ENCODE data around the gene COX8A. TPM values are rescaled to one million over a fixed set of nuclear protein-coding genes. Genes with fewer than 3 reads are reported as not detected.

Gene COX8A
- total RNA-seq, 1 donor from 2014 or later = 265 TPM

GRCh38 chr11:64025205-64025604 is 50.8 kb downstream of the COX8A start:
- DNase-seq (ENCODE audit: extremely low spot score, unreplicated experiment) = no peak
- TF ChIP-seq CTCF (IDR thresholded peaks at IDR 0.05) = no peak
- Mint-ChIP-seq H3K4me1 (ENCODE audit: unreplicated experiment) (peaks cover 29% of the 10 kb centered on the region), H3K36me3 (ENCODE audit: unreplicated experiment) (no peaks in the 10 kb centered on the region), H3K27ac (ENCODE audit: unreplicated experiment) (no peak overlapping the region), H3K4me3 (ENCODE audit: unreplicated experiment) (no peak overlapping the region), H3K27me3 (ENCODE audit: unreplicated experiment) (no peaks in the 10 kb centered on the region), H3K9me3 (ENCODE audit: unreplicated experiment) (no peaks in the 10 kb centered on the region)

Other genes with a start within 250 kb of the COX8A start
- gene ZFTA, start 205.8 kb upstream of the COX8A start, total RNA-seq = 32.1 and 34.3 TPM in 2 replicates
- 32.1 and 33.5 TPM in 2 replicates for gene SPINDOC, start 161.2 kb upstream of the COX8A start, total RNA-seq
- gene MARK2, start 135.5 kb upstream of the COX8A start, total RNA-seq = 31.8 and 33.4 TPM in 2 replicates
- 2.5 and 2.6 TPM in 2 replicates for gene RCOR2, start 57.5 kb upstream of the COX8A start, total RNA-seq
- gene NAA40, start 35.6 kb upstream of the COX8A start, total RNA-seq = 24.0 and 28.1 TPM in 2 replicates
- 66.2 and 71.4 TPM in 2 replicates for gene OTUB1, start 11.8 kb downstream of the COX8A start, total RNA-seq
- gene FLRT1, start 61.3 kb downstream of the COX8A start, total RNA-seq = 0.54 and 0.65 TPM in 2 replicates
- gene MACROD1, start 191.5 kb downstream of the COX8A start, total RNA-seq = 22.3 and 29.6 TPM in 2 replicates
- 109 and 115 TPM in 2 replicates for gene STIP1, start 211.6 kb downstream of the COX8A start, total RNA-seq
- gene FERMT3, start 232.1 kb downstream of the COX8A start, total RNA-seq = 0.94 and 1.4 TPM in 2 replicates